RWPE2 (cell line): ENCODE data around the gene MCCD1.

Source experiments
- ATAC-seq: fragments of 200-7000 bp; cut with Tn5 transposase; 3 replicates; pipeline ENCODE4 v1.9.1; 2021; ENCODE audit warnings: low read depth
- DNase-seq: peaks from one replicate; pipeline ENCODE4 v3.0.0-alpha.2; 2020; ENCODE audit warnings: low spot score
- H3K27ac ChIP-seq: fragments of 450-650 bp; 2 replicates; pipeline ENCODE4 v1.5.1; 2017; ENCODE audit warnings: mild to moderate bottlenecking; ENCODE audit not compliant: poor library complexity, severe bottlenecking
- H3K27me3 ChIP-seq: fragments of 250-450 bp; sonication (Bioruptor Pico); 2 replicates; pipeline ENCODE4 v1.5.1; 2021; ENCODE audit warnings: mild to moderate bottlenecking, moderate library complexity; ENCODE audit not compliant: insufficient read depth, poor library complexity, severe bottlenecking
- H3K36me3 ChIP-seq: fragments of 250-450 bp; sonication (Bioruptor Pico); 2 replicates; pipeline ENCODE4 v1.5.1; 2020; ENCODE audit warnings: low read depth, mild to moderate bottlenecking, moderate library complexity
- H3K4me1 ChIP-seq: fragments of 250-450 bp; sonication (Bioruptor Pico); 2 replicates; pipeline ENCODE4 v1.5.1; 2021; ENCODE audit warnings: mild to moderate bottlenecking, moderate library complexity; ENCODE audit not compliant: insufficient read depth, poor library complexity, severe bottlenecking
- H3K4me3 ChIP-seq: fragments of 250-450 bp; sonication (Bioruptor Pico); 2 replicates; pipeline ENCODE4 v1.5.1; 2021; ENCODE audit warnings: mild to moderate bottlenecking, moderate library complexity; ENCODE audit not compliant: severe bottlenecking
- H3K9me3 ChIP-seq: fragments of 250-450 bp; sonication (Bioruptor Pico); 2 replicates; pipeline ENCODE4 v1.5.1; 2021; ENCODE audit warnings: mild to moderate bottlenecking, moderate library complexity; ENCODE audit not compliant: severe bottlenecking
- TF ChIP-seq, protein P1 (sequence below): fragments of 450-650 bp; IDR thresholded peaks from one replicate; pipeline ENCODE4 v1.5.1; 2017; ENCODE audit warnings: mild to moderate bottlenecking, moderate library complexity; ENCODE audit not compliant: poor library complexity, severe bottlenecking

MCCD1 gene

DNA sequence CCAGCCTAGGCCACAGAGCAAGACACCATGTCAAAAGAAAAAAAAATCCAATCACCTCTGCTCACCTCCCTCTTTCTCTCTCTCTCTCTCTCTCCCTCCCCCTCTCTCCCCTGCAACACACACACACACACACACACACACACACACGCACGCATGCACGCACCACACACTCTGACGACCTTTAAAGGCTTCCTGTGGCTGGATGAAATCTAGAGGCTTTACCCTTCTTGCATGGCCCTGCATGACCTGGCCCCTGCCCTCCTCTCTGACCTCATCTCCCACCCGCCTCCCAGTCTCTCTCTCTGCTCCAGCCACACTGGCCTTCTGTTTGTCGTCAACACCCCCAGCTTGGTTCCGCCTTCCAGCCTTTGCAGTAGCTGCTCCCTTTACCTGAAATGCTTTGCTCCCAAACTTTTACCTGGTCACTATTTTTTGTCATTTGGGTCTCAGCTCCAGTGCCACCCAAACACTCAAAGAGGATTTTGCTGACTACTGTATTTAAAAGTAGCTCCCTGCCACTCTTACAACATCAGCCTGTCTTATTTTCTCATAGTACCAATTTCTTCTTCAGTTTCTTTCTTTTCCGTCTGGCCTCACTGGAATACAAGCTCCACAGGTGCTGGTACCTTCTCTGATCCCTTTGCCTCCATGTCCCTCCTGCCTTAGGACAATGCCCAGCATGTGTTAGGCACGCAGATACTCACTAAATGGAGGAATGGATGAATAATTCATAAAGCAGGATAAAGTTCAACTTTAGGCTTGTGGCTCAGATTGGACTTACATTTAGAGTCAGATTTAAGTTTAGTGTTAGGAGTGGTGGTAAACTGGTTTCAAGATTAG lies 39.0 kb downstream of the MCCD1 start:
- Histone ChIP-seq H3K27me3 (no peaks in the 10 kb centered on the region), H3K4me3 (no peak overlapping the region), H3K36me3 (no peaks in the 10 kb centered on the region), H3K27ac (no peak overlapping the region), H3K9me3 (no peaks in the 10 kb centered on the region), H3K4me1 (peaks cover 9% of the 10 kb centered on the region)
- no peak for ATAC-seq
- DNase-seq, result no peak
- TF ChIP-seq, protein P1, sequence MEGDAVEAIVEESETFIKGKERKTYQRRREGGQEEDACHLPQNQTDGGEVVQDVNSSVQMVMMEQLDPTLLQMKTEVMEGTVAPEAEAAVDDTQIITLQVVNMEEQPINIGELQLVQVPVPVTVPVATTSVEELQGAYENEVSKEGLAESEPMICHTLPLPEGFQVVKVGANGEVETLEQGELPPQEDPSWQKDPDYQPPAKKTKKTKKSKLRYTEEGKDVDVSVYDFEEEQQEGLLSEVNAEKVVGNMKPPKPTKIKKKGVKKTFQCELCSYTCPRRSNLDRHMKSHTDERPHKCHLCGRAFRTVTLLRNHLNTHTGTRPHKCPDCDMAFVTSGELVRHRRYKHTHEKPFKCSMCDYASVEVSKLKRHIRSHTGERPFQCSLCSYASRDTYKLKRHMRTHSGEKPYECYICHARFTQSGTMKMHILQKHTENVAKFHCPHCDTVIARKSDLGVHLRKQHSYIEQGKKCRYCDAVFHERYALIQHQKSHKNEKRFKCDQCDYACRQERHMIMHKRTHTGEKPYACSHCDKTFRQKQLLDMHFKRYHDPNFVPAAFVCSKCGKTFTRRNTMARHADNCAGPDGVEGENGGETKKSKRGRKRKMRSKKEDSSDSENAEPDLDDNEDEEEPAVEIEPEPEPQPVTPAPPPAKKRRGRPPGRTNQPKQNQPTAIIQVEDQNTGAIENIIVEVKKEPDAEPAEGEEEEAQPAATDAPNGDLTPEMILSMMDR, result no peak

DNA sequence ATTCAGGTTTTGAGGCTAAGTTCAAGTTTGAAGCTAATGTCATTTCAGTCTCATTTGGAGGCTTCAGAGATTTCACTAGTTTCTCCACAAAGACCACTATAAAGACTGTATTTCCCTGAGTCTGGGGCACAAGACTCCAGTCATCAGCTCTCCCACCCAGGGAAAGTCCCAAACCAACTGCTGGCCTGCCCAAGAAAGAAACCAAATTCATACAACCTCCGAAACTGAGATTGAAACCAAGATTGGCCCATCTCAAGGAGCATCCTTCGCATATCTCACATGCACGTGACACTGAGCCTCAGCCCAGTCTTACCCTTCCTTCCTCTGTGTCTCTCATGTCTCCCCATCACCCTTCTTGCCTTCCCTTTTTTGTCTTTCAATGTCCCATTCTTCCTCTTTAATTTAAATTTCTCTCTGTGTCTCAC lies 39.8 kb downstream of the MCCD1 start:
- Histone ChIP-seq H3K27ac (no peak overlapping the region), H3K4me3 (no peak overlapping the region), H3K4me1 (peaks cover 1% of the 10 kb centered on the region), H3K9me3 (no peaks in the 10 kb centered on the region), H3K27me3 (no peaks in the 10 kb centered on the region), H3K36me3 (no peaks in the 10 kb centered on the region)
- DNase-seq (no peak), ATAC-seq (no peak)
- TF ChIP-seq, protein P1, result no peak

DNA sequence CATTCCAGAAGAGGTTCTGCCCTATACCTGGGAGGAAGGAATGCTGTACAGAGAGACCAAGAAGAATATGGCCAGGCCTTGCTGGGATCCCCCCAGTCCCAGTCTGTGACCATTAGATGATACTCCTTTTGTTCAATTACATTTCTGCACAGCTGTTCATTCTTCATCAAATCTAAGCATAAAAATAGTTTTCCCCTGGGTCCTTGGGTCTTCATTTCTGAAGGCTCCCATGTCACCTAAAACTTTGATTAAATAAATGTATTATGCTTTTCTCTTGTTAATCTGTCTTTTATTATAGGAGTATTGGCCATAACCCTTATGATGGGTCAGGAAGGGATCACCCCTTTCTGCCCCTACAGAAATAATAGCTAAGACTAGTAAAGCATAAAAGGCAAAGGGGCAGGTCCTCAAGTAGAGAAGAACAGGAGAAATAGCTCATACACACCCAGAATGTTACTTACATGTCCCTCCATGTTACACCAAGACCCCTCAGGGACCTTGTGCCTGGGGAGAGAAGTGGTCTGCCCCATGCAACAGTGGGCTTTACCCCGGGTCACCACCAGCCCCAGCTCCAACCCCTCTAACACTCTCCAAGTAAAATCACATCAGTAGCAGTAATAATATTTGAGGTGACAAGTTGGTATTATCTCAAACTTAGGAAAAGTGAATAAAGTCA lies 41.2 kb downstream of the MCCD1 start:
- TF ChIP-seq, protein P1, result no peak
- DNase-seq (no peak), ATAC-seq (no peak)
- H3K4me3 ChIP-seq, result no peak overlapping the region
- H3K4me1 ChIP-seq, result no peaks in the 10 kb centered on the region
- no peak overlapping the region for H3K27ac ChIP-seq
- H3K27me3 ChIP-seq, result no peaks in the 10 kb centered on the region
- H3K36me3 ChIP-seq, result no peaks in the 10 kb centered on the region
- no peaks in the 10 kb centered on the region for H3K9me3 ChIP-seq

DNA sequence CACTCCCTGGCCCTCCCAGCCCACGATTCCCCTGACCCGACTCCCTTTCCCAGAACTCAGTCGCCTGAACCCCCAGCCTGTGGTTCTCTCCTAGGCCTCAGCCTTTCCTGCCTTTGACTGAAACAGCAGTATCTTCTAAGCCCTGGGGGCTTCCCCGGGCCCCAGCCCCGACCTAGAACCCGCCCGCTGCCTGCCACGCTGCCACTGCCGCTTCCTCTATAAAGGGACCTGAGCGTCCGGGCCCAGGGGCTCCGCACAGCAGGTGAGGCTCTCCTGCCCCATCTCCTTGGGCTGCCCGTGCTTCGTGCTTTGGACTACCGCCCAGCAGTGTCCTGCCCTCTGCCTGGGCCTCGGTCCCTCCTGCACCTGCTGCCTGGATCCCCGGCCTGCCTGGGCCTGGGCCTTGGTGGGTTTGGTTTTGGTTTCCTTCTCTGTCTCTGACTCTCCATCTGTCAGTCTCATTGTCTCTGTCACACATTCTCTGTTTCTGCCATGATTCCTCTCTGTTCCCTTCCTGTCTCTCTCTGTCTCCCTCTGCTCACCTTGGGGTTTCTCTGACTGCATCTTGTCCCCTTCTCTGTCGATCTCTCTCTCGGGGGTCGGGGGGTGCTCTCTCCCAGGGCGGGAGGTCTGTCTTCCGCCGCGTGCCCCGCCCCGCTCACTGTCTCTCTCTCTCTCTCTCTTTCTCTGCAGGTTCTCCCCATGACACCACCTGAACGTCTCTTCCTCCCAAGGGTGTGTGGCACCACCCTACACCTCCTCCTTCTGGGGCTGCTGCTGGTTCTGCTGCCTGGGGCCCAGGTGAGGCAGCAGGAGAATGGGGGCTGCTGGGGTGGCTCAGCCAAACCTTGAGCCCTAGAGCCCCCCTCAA lies 43.5 kb downstream of the MCCD1 start, which contains the start of gene LTA:
LTA (plus strand) TSS at position 249 of the 871 bp plus-strand sequence; CDS start at position 703, 454 bp downstream.
- Histone ChIP-seq H3K4me1 (no peaks in the 10 kb centered on the region), H3K4me3 (no peak within 1 kb of the TSS), H3K27me3 (no peaks in the 10 kb centered on the region), H3K9me3 (no peaks in the 10 kb centered on the region), H3K27ac (no peak within 1 kb of the TSS), H3K36me3 (no peaks in the 10 kb centered on the region)
- ATAC-seq, result no peak
- DNase-seq, result no peak
- TF ChIP-seq, protein P1, result no peak
